Measurements from ENCODE around the gene PIEZO2.

The PIEZO2 gene

GRCh38 chr18:11035376-11035775, 114.0 kb downstream of the PIEZO2 start:
- TF ChIP-seq SPI1 (IDR thresholded peaks at IDR 0.05; ENCODE audit: borderline replicate concordance, low read depth): no peak
- TF ChIP-seq GABPA (IDR thresholded peaks at IDR 0.05; ENCODE audit: low read depth): no peak
- TF ChIP-seq POLR2AphosphoS5 (IDR thresholded peaks at IDR 0.05; ENCODE audit: low read depth): no peak
- no peak for TF ChIP-seq REST (IDR thresholded peaks at IDR 0.05; ENCODE audit: insufficient replicate concordance, low read depth)
- TF ChIP-seq CTCF (IDR thresholded peaks at IDR 0.05; ENCODE audit: insufficient read depth, low read length): no peak
- no peak for DNase-seq (ENCODE audit: low read depth in 1 of 2, low spot score in 1 of 2)
- Histone ChIP-seq H3K27me3 (ENCODE audit: insufficient read depth, poor library complexity, severe bottlenecking) (peaks cover 3% of the 10 kb centered on the region), H3K4me3 (replicated peaks; ENCODE audit: insufficient read depth, low read length) (no peak overlapping the region), H3K27ac (replicated peaks) (no peak overlapping the region)

- H3K27me3 ChIP-seq (ENCODE audit: insufficient read depth, poor library complexity, severe bottlenecking): peaks cover 3% of the 10 kb centered on the region
- peak in 1 of 2 experiments; percentile 6 for DNase-seq (ENCODE audit: low read depth in 1 of 2, low spot score in 1 of 2)
- TF ChIP-seq SPI1 (IDR thresholded peaks at IDR 0.05; ENCODE audit: borderline replicate concordance, low read depth) (no peak), REST (IDR thresholded peaks at IDR 0.05; ENCODE audit: insufficient replicate concordance, low read depth) (no peak), CTCF (IDR thresholded peaks at IDR 0.05; ENCODE audit: insufficient read depth, low read length) (no peak), GABPA (IDR thresholded peaks at IDR 0.05; ENCODE audit: low read depth) (no peak), POLR2AphosphoS5 (IDR thresholded peaks at IDR 0.05; ENCODE audit: low read depth) (no peak)
- H3K4me3 ChIP-seq (replicated peaks; ENCODE audit: insufficient read depth, low read length): no peak overlapping the region
- no peak overlapping the region for H3K27ac ChIP-seq (replicated peaks)
Observed at GRCh38 chr18:11034884-11035283, 114.5 kb downstream of the PIEZO2 start.

- no peak for DNase-seq (ENCODE audit: low read depth in 1 of 2, low spot score in 1 of 2)
- TF ChIP-seq REST (IDR thresholded peaks at IDR 0.05; ENCODE audit: insufficient replicate concordance, low read depth): no peak
- TF ChIP-seq POLR2AphosphoS5 (IDR thresholded peaks at IDR 0.05; ENCODE audit: low read depth): no peak
- Histone ChIP-seq H3K4me3 (replicated peaks; ENCODE audit: insufficient read depth, low read length) (no peak overlapping the region), H3K27me3 (ENCODE audit: insufficient read depth, poor library complexity, severe bottlenecking) (peaks cover 2% of the 10 kb centered on the region), H3K27ac (replicated peaks) (no peak overlapping the region)
Observed at GRCh38 chr18:11033503-11033902, 115.9 kb downstream of the PIEZO2 start.

- Histone ChIP-seq H3K27me3 (ENCODE audit: insufficient read depth, poor library complexity, severe bottlenecking) (no peaks in the 10 kb centered on the region), H3K4me3 (replicated peaks; ENCODE audit: insufficient read depth, low read length) (no peak overlapping the region), H3K27ac (replicated peaks) (no peak overlapping the region)
- DNase-seq (ENCODE audit: low read depth in 1 of 2, low spot score in 1 of 2): no peak
- TF ChIP-seq POLR2AphosphoS5 (IDR thresholded peaks at IDR 0.05; ENCODE audit: low read depth): no peak
- TF ChIP-seq SPI1 (IDR thresholded peaks at IDR 0.05; ENCODE audit: borderline replicate concordance, low read depth): no peak
- TF ChIP-seq CTCF (IDR thresholded peaks at IDR 0.05; ENCODE audit: insufficient read depth, low read length): no peak
- no peak for TF ChIP-seq GABPA (IDR thresholded peaks at IDR 0.05; ENCODE audit: low read depth)
- TF ChIP-seq REST (IDR thresholded peaks at IDR 0.05; ENCODE audit: insufficient replicate concordance, low read depth): no peak
Observed at GRCh38 chr18:11031966-11032365, 117.4 kb downstream of the PIEZO2 start.
